Retina (tissue), 1 donor: ENCODE measurements around the gene PADI1.

Source experiments
- DNase-seq: peaks from one replicate; pipeline ENCODE4 v3.0.0-alpha.2; 2016

Gene PADI1

GRCh38 chr1:17183388-17184160 is 21.4 kb upstream of the PADI1 start:
- no peak for DNase-seq

GRCh38 chr1:17184161-17184665 is 20.7 kb upstream of the PADI1 start:
- DNase-seq: no peak

- DNase-seq: no peak
Measured at GRCh38 chr1:17184822-17185484, 20.0 kb upstream of the PADI1 start.

GRCh38 chr1:17185485-17185860 is 19.5 kb upstream of the PADI1 start:
- DNase-seq: no peak

- DNase-seq: no peak
Measured at GRCh38 chr1:17186216-17186909, 18.6 kb upstream of the PADI1 start.

GRCh38 chr1:17187051-17187450 is 17.9 kb upstream of the PADI1 start:
- no peak for DNase-seq

GRCh38 chr1:17188217-17188616 is 16.7 kb upstream of the PADI1 start:
- no peak for DNase-seq

GRCh38 chr1:17188889-17189631 is 15.9 kb upstream of the PADI1 start:
- DNase-seq: no peak

GRCh38 chr1:17189632-17189990 is 15.3 kb upstream of the PADI1 start:
- DNase-seq: no peak

GRCh38 chr1:17190010-17190995 is 14.6 kb upstream of the PADI1 start:
- DNase-seq: no peak

- no peak for DNase-seq
Measured at GRCh38 chr1:17191990-17192242, 13.0 kb upstream of the PADI1 start.

GRCh38 chr1:17192394-17193221 is 12.3 kb upstream of the PADI1 start:
- no peak for DNase-seq

GRCh38 chr1:17193222-17194132 is 11.5 kb upstream of the PADI1 start:
- DNase-seq: no peak

- no peak for DNase-seq
Measured at GRCh38 chr1:17194133-17194475, 10.8 kb upstream of the PADI1 start.

GRCh38 chr1:17194615-17195528 is 10.1 kb upstream of the PADI1 start:
- no peak for DNase-seq

GRCh38 chr1:17195731-17196130 is 9.2 kb upstream of the PADI1 start:
- no peak for DNase-seq

GRCh38 chr1:17196496-17197185 is 8.3 kb upstream of the PADI1 start:
- DNase-seq: no peak

- DNase-seq: no peak
Measured at GRCh38 chr1:17197696-17198095, 7.2 kb upstream of the PADI1 start.
